CD1c-positive myeloid dendritic cell (primary cell): ENCODE data around the gene SMAD9.
"Not testable (repeated sequence)": the region's sequence is repeated elsewhere in the genome, so short reads cannot be mapped to it uniquely, and the experiment has no call there.

Experiments
- DNase-seq: peaks from one replicate; pipeline ENCODE4 v3.0.0-alpha.2; 2016; ENCODE audit errors: extremely low spot score

The SMAD9 gene

GRCh38 chr13:36912369-36912768, 7.7 kb downstream of the SMAD9 start:
- DNase-seq, result no peak

GRCh38 chr13:36910545-36910944, 9.5 kb downstream of the SMAD9 start:
- no peak for DNase-seq

- no peak for DNase-seq
These were observed 12.2 kb downstream of the SMAD9 start for GRCh38 chr13:36907821-36908220.

GRCh38 chr13:36907266-36907665, 12.8 kb downstream of the SMAD9 start:
- no peak for DNase-seq

GRCh38 chr13:36905944-36906343, 14.1 kb downstream of the SMAD9 start:
- DNase-seq, result no peak

- no peak for DNase-seq
These were observed 16.0 kb downstream of the SMAD9 start for GRCh38 chr13:36903925-36904595.

- DNase-seq, result no peak
These were observed 22.9 kb downstream of the SMAD9 start for GRCh38 chr13:36897054-36897616.

- DNase-seq, result no peak
These were observed 28.3 kb downstream of the SMAD9 start for GRCh38 chr13:36891752-36892151.

- DNase-seq, result no peak
These were observed 31.4 kb downstream of the SMAD9 start for GRCh38 chr13:36888645-36889044.

- no peak for DNase-seq
These were observed 32.1 kb downstream of the SMAD9 start for GRCh38 chr13:36887758-36888521.

- DNase-seq, result no peak
These were observed 34.1 kb downstream of the SMAD9 start for GRCh38 chr13:36885901-36886300.

- no peak for DNase-seq
These were observed 35.8 kb downstream of the SMAD9 start for GRCh38 chr13:36884235-36884634.

GRCh38 chr13:36883824-36884223, 36.2 kb downstream of the SMAD9 start:
- no peak for DNase-seq

GRCh38 chr13:36883392-36883791, 36.6 kb downstream of the SMAD9 start:
- not testable (repeated sequence) for DNase-seq

GRCh38 chr13:36882829-36883390, 37.1 kb downstream of the SMAD9 start:
- no peak for DNase-seq

- DNase-seq, result no peak
These were observed 39.1 kb downstream of the SMAD9 start for GRCh38 chr13:36880961-36881360.

- no peak for DNase-seq
These were observed 40.7 kb downstream of the SMAD9 start for GRCh38 chr13:36879218-36879938.

- DNase-seq, result no peak
These were observed 44.1 kb downstream of the SMAD9 start for GRCh38 chr13:36875961-36876360.

- no peak for DNase-seq
These were observed 44.6 kb downstream of the SMAD9 start for GRCh38 chr13:36875431-36875830.

- no peak for DNase-seq
These were observed 47.4 kb downstream of the SMAD9 start for GRCh38 chr13:36872621-36873020.

GRCh38 chr13:36870050-36870692, 49.9 kb downstream of the SMAD9 start:
- no peak for DNase-seq

GRCh38 chr13:36866232-36866631, 53.8 kb downstream of the SMAD9 start:
- DNase-seq, result no peak
